Gastrocnemius medialis (tissue), 4 donors: ENCODE data around the gene ZXDC.

Source experiments
- POLR2A ChIP-seq, 2 donors: fragments of 450-650 bp; IDR thresholded peaks; one replicate each; pipeline ENCODE4 v1.6.1; 2017; ENCODE audit warnings: antibody characterized with exemption in 2 of 2, mild to moderate bottlenecking in 2 of 2, moderate library complexity in 2 of 2
- TF ChIP-seq, protein P1 (sequence below), 5 experiments: fragments of 450-650 bp in 3 of 5; fragments of 200-600 bp in 2 of 5; sonication (generic) in 2 of 5; IDR thresholded peaks in 4 of 5; conservative IDR thresholded peaks in 1 of 5; 1 replicate in 4 of 5; 2 replicates in 1 of 5; pipeline ENCODE4 v1.5.1; 2016 to 2019; ENCODE audit warnings: antibody characterized with exemption in 5 of 5, mild to moderate bottlenecking in 3 of 5, moderate library complexity in 3 of 5

GRCh38 chr3:126490619-126491018 lies 14.9 kb upstream of the ZXDC start:
- TF ChIP-seq, protein P1, sequence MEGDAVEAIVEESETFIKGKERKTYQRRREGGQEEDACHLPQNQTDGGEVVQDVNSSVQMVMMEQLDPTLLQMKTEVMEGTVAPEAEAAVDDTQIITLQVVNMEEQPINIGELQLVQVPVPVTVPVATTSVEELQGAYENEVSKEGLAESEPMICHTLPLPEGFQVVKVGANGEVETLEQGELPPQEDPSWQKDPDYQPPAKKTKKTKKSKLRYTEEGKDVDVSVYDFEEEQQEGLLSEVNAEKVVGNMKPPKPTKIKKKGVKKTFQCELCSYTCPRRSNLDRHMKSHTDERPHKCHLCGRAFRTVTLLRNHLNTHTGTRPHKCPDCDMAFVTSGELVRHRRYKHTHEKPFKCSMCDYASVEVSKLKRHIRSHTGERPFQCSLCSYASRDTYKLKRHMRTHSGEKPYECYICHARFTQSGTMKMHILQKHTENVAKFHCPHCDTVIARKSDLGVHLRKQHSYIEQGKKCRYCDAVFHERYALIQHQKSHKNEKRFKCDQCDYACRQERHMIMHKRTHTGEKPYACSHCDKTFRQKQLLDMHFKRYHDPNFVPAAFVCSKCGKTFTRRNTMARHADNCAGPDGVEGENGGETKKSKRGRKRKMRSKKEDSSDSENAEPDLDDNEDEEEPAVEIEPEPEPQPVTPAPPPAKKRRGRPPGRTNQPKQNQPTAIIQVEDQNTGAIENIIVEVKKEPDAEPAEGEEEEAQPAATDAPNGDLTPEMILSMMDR (IDR thresholded peaks at IDR 0.05 in 4 of 5, conservative IDR thresholded peaks at IDR 0.05 in 1 of 5) = no peak
- no peak for TF ChIP-seq POLR2A (IDR thresholded peaks at IDR 0.05)
